ENCODE measurements around the gene CDH22.

The CDH22 gene

DNA sequence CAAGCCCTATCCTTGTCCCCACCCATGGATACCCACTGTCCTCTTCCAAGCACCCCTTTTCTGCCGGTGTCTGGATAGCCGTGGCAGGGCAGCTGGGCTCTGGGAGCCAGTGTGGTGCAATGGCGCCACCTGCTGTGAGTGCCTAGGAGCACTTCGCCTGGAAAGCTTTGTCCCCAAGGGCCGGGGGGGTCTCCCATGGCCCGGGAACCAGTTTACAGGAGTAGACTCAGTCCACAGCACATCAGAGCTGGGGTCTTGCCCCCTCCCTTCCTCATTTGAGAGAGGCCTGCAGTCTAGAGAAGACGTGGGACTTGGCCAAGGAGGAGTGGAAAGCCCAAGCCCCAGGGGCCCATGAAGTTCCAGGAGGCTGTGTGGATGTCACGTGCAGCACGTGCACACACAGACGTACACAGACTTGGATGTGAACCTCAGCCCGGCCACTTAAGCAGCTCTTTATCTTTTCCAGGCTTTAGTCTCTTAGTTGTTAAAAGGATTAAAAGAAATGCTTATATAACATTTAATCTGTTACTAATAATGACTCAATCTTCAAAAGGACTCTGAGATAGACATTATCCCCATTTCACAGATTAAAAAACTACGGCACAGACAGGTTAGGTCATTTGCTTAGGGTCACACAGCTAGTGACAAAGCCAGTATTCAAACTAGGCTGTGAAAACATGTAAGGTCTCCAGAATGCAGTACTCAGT is 40.9 kb upstream of the CDH22 start:
- H3K4me1 ChIP-seq (ENCODE audit: insufficient read depth, poor library complexity, severe bottlenecking), result no peaks in the 10 kb centered on the region
- no peaks in the 10 kb centered on the region for H3K9me3 ChIP-seq (ENCODE audit: severe bottlenecking)
- peak; percentile 18 for ATAC-seq (ENCODE audit: low read depth)
- H3K27me3 ChIP-seq (ENCODE audit: insufficient read depth, poor library complexity, severe bottlenecking), result no peaks in the 10 kb centered on the region
- DNase-seq (ENCODE audit: low spot score), result no peak
- H3K36me3 ChIP-seq (ENCODE audit: low read depth), result peaks cover 12% of the 10 kb centered on the region
- H3K4me3 ChIP-seq (ENCODE audit: severe bottlenecking), result no peak overlapping the region
- H3K27ac ChIP-seq (ENCODE audit: poor library complexity, severe bottlenecking), result no peak overlapping the region
- TF ChIP-seq CTCF (IDR thresholded peaks at IDR 0.05; ENCODE audit: poor library complexity, severe bottlenecking), result peak; percentile 94

- H3K27ac ChIP-seq (ENCODE audit: poor library complexity, severe bottlenecking), result no peak overlapping the region
- ATAC-seq (ENCODE audit: low read depth) (no peak), DNase-seq (ENCODE audit: low spot score) (peak; percentile 74)
- H3K4me3 ChIP-seq (ENCODE audit: severe bottlenecking), result no peak overlapping the region
- peaks cover 12% of the 10 kb centered on the region for H3K36me3 ChIP-seq (ENCODE audit: low read depth)
- H3K4me1 ChIP-seq (ENCODE audit: insufficient read depth, poor library complexity, severe bottlenecking), result no peaks in the 10 kb centered on the region
- H3K9me3 ChIP-seq (ENCODE audit: severe bottlenecking), result no peaks in the 10 kb centered on the region
- no peaks in the 10 kb centered on the region for H3K27me3 ChIP-seq (ENCODE audit: insufficient read depth, poor library complexity, severe bottlenecking)
- TF ChIP-seq CTCF (IDR thresholded peaks at IDR 0.05; ENCODE audit: poor library complexity, severe bottlenecking), result no peak
Observed at GRCh38 chr20:46347841-46348803, 39.8 kb upstream of the CDH22 start.

DNA sequence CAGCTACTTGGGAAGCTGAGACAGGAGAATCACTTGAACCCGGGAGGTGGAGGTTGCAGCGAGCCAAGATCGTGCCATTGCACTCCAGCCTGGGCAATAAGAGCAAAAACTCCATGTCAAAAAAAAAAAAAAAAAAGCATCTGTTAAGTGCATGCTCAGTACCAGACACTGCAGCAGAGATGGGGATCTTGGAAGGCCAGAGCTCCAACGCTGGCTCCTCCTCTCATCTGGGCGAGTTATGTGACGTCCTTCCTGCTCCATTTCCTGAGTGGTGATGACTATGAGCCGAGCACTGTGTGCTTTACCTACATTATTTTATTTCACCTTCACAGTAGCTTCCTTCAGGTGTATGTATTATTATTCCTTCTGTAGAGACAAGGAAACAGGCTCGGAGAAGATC is 38.5 kb upstream of the CDH22 start:
- no peak for ATAC-seq (ENCODE audit: low read depth)
- no peaks in the 10 kb centered on the region for H3K4me1 ChIP-seq (ENCODE audit: insufficient read depth, poor library complexity, severe bottlenecking)
- peaks cover 8% of the 10 kb centered on the region for H3K36me3 ChIP-seq (ENCODE audit: low read depth)

DNA sequence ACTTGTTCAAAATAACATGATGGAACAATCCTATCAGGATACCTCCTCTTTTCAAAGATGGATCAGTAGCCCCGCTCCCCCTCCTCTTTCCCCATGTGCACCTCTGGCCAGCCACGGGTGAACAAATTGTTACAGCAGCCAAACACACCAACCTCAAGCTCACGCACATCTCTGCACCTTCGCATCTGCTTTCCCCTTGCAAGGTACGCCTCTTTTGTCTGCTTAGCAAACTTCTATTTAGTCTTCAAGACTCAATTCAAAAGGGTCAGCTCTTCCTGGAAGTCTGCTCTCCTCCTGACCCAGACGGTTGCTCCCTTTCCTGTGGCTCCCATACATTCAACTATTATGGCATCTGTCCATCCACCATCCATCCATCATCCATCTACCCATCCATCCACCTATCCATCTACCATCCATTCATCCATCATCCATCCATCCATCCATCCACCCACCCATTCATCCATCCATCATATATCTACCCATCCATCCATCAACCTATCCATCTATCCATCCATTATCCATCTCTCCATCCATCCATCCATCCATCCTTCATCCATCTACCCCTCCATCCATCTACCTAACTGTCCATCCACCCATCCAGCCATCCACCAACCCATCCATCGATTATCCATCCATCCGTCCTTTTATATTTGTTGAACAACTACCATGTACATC is 36.3 kb upstream of the CDH22 start:
- ATAC-seq (ENCODE audit: low read depth) (no peak), DNase-seq (ENCODE audit: low spot score) (no peak)
- Histone ChIP-seq H3K27ac (ENCODE audit: poor library complexity, severe bottlenecking) (no peak overlapping the region), H3K4me1 (ENCODE audit: insufficient read depth, poor library complexity, severe bottlenecking) (no peaks in the 10 kb centered on the region), H3K4me3 (ENCODE audit: severe bottlenecking) (no peak overlapping the region), H3K27me3 (ENCODE audit: insufficient read depth, poor library complexity, severe bottlenecking) (peaks cover 17% of the 10 kb centered on the region), H3K36me3 (ENCODE audit: low read depth) (no peaks in the 10 kb centered on the region), H3K9me3 (ENCODE audit: severe bottlenecking) (no peaks in the 10 kb centered on the region)
- TF ChIP-seq CTCF (IDR thresholded peaks at IDR 0.05; ENCODE audit: poor library complexity, severe bottlenecking), result no peak

More for the DNA sequence above, 38.5 kb upstream of the CDH22 start:
- Histone ChIP-seq H3K27me3 (ENCODE audit: insufficient read depth, poor library complexity, severe bottlenecking) (peaks cover 5% of the 10 kb centered on the region), H3K4me3 (ENCODE audit: severe bottlenecking) (no peak overlapping the region), H3K27ac (ENCODE audit: poor library complexity, severe bottlenecking) (no peak overlapping the region), H3K9me3 (ENCODE audit: severe bottlenecking) (no peaks in the 10 kb centered on the region)
- no peak for TF ChIP-seq CTCF (IDR thresholded peaks at IDR 0.05; ENCODE audit: poor library complexity, severe bottlenecking)
- no peak for DNase-seq (ENCODE audit: low spot score)
